ENCODE measurements around the gene API5.

Gene API5

GRCh38 chr11:43285826-43286225, 26.0 kb upstream of the API5 start (continued):
- TF ChIP-seq, protein P1, sequence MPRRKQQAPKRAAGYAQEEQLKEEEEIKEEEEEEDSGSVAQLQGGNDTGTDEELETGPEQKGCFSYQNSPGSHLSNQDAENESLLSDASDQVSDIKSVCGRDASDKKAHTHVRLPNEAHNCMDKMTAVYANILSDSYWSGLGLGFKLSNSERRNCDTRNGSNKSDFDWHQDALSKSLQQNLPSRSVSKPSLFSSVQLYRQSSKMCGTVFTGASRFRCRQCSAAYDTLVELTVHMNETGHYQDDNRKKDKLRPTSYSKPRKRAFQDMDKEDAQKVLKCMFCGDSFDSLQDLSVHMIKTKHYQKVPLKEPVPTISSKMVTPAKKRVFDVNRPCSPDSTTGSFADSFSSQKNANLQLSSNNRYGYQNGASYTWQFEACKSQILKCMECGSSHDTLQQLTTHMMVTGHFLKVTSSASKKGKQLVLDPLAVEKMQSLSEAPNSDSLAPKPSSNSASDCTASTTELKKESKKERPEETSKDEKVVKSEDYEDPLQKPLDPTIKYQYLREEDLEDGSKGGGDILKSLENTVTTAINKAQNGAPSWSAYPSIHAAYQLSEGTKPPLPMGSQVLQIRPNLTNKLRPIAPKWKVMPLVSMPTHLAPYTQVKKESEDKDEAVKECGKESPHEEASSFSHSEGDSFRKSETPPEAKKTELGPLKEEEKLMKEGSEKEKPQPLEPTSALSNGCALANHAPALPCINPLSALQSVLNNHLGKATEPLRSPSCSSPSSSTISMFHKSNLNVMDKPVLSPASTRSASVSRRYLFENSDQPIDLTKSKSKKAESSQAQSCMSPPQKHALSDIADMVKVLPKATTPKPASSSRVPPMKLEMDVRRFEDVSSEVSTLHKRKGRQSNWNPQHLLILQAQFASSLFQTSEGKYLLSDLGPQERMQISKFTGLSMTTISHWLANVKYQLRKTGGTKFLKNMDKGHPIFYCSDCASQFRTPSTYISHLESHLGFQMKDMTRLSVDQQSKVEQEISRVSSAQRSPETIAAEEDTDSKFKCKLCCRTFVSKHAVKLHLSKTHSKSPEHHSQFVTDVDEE (CRISPR knock-in tag; IDR thresholded peaks at IDR 0.05) = no peak
- TF ChIP-seq ESRRG (CRISPR knock-in tag; IDR thresholded peaks at IDR 0.05) (no peak), BACH2 (CRISPR knock-in tag; IDR thresholded peaks at IDR 0.05; ENCODE audit: borderline replicate concordance) (no peak), SNAI2 (CRISPR knock-in tag; IDR thresholded peaks at IDR 0.05) (no peak), PPARA (CRISPR knock-in tag; IDR thresholded peaks at IDR 0.05; ENCODE audit: borderline replicate concordance) (no peak), ARNTL (CRISPR knock-in tag; IDR thresholded peaks at IDR 0.05; ENCODE audit: borderline replicate concordance, low read depth) (no peak)

GRCh38 chr11:43289368-43289767, 22.4 kb upstream of the API5 start:
- no peak for ATAC-seq
- TF ChIP-seq, protein P1 (CRISPR knock-in tag; IDR thresholded peaks at IDR 0.05) = no peak
- TF ChIP-seq BACH2 (CRISPR knock-in tag; IDR thresholded peaks at IDR 0.05; ENCODE audit: borderline replicate concordance) = no peak
- TF ChIP-seq TOX (CRISPR knock-in tag; IDR thresholded peaks at IDR 0.05; ENCODE audit: borderline replicate concordance) = no peak
- TF ChIP-seq ZNF70 (CRISPR knock-in tag; IDR thresholded peaks at IDR 0.05) = no peak
- no peak for TF ChIP-seq TCF4 (CRISPR knock-in tag; IDR thresholded peaks at IDR 0.05; ENCODE audit: borderline replicate concordance)
- no peak for TF ChIP-seq OSR1 (CRISPR knock-in tag; IDR thresholded peaks at IDR 0.05)
- TF ChIP-seq RARB (CRISPR knock-in tag; IDR thresholded peaks at IDR 0.05) = no peak
- TF ChIP-seq ZFP30 (CRISPR knock-in tag; IDR thresholded peaks at IDR 0.05) = no peak
- TF ChIP-seq, protein P2, sequence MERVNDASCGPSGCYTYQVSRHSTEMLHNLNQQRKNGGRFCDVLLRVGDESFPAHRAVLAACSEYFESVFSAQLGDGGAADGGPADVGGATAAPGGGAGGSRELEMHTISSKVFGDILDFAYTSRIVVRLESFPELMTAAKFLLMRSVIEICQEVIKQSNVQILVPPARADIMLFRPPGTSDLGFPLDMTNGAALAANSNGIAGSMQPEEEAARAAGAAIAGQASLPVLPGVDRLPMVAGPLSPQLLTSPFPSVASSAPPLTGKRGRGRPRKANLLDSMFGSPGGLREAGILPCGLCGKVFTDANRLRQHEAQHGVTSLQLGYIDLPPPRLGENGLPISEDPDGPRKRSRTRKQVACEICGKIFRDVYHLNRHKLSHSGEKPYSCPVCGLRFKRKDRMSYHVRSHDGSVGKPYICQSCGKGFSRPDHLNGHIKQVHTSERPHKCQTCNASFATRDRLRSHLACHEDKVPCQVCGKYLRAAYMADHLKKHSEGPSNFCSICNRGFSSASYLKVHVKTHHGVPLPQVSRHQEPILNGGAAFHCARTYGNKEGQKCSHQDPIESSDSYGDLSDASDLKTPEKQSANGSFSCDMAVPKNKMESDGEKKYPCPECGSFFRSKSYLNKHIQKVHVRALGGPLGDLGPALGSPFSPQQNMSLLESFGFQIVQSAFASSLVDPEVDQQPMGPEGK (CRISPR knock-in tag; IDR thresholded peaks at IDR 0.05; ENCODE audit: borderline replicate concordance) = no peak
- no peak for TF ChIP-seq CSDC2 (CRISPR knock-in tag; IDR thresholded peaks at IDR 0.05)
- TF ChIP-seq PPARA (CRISPR knock-in tag; IDR thresholded peaks at IDR 0.05; ENCODE audit: borderline replicate concordance) = no peak
- TF ChIP-seq ZNF565 (CRISPR knock-in tag; conservative IDR thresholded peaks at IDR 0.05; ENCODE audit: low read depth) = no peak
- no peak for TF ChIP-seq ZFP3 (CRISPR knock-in tag; IDR thresholded peaks at IDR 0.05)
- no peak for TF ChIP-seq ESRRG (CRISPR knock-in tag; IDR thresholded peaks at IDR 0.05)

DNA sequence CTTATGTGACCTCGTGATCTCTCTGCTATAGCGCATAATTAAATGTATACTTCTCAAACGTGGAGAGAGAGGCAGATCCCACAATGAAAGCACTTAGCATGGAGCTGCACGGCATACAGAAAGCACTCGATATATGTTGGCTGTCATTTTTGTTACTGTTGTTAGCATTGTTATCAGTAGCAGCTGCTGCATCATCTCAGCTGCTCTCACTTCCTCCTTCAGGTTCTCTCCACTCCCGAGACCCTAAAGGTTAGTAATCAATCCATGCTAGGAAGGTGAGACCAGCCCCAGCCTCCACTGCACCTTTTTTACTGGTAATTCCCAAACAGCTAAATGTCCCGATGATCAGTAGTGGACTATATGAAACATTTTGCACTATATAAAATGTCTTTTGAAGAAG, 13.4 kb upstream of the API5 start:
- no peak for TF ChIP-seq CSDC2 (CRISPR knock-in tag; IDR thresholded peaks at IDR 0.05)
- no peak for TF ChIP-seq ZFP30 (CRISPR knock-in tag; IDR thresholded peaks at IDR 0.05)
- TF ChIP-seq CREB5 (CRISPR knock-in tag; IDR thresholded peaks at IDR 0.05; ENCODE audit: low read depth) = no peak
- no peak for TF ChIP-seq ZFP3 (CRISPR knock-in tag; IDR thresholded peaks at IDR 0.05)
- no peak for TF ChIP-seq ZNF70 (CRISPR knock-in tag; IDR thresholded peaks at IDR 0.05)
- no peak for TF ChIP-seq SNAI2 (CRISPR knock-in tag; IDR thresholded peaks at IDR 0.05)
- TF ChIP-seq TCF4 (CRISPR knock-in tag; IDR thresholded peaks at IDR 0.05; ENCODE audit: borderline replicate concordance) = no peak
- TF ChIP-seq RARB (CRISPR knock-in tag; IDR thresholded peaks at IDR 0.05) = no peak
- no peak for TF ChIP-seq BACH2 (CRISPR knock-in tag; IDR thresholded peaks at IDR 0.05; ENCODE audit: borderline replicate concordance)
- TF ChIP-seq ZNF565 (CRISPR knock-in tag; conservative IDR thresholded peaks at IDR 0.05; ENCODE audit: low read depth) = no peak
- TF ChIP-seq ZNF8 (CRISPR knock-in tag; IDR thresholded peaks at IDR 0.05) = no peak
- TF ChIP-seq, protein P2 (CRISPR knock-in tag; IDR thresholded peaks at IDR 0.05; ENCODE audit: borderline replicate concordance) = no peak
- TF ChIP-seq, protein P3, sequence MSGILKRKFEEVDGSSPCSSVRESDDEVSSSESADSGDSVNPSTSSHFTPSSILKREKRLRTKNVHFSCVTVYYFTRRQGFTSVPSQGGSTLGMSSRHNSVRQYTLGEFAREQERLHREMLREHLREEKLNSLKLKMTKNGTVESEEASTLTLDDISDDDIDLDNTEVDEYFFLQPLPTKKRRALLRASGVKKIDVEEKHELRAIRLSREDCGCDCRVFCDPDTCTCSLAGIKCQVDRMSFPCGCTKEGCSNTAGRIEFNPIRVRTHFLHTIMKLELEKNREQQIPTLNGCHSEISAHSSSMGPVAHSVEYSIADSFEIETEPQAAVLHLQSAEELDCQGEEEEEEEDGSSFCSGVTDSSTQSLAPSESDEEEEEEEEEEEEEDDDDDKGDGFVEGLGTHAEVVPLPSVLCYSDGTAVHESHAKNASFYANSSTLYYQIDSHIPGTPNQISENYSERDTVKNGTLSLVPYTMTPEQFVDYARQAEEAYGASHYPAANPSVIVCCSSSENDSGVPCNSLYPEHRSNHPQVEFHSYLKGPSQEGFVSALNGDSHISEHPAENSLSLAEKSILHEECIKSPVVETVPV (CRISPR knock-in tag; IDR thresholded peaks at IDR 0.05) = no peak
- TF ChIP-seq ZC3H10 (CRISPR knock-in tag; IDR thresholded peaks at IDR 0.05) = no peak
- no peak for ATAC-seq
